GM12872 (cell line): Measurements from ENCODE around the gene ARHGAP31.

Source experiments
- CTCF ChIP-seq: IDR thresholded peaks from 3 replicates; pipeline ENCODE4 v1.5.1; 2011; ENCODE audit warnings: low read depth, mild to moderate bottlenecking, low read length, moderate library complexity; ENCODE audit not compliant: insufficient read depth

Gene ARHGAP31

GRCh38 chr3:119297169-119297568 lies 3.0 kb downstream of the ARHGAP31 start:
- TF ChIP-seq CTCF: no peak

GRCh38 chr3:119298565-119298941 lies 4.4 kb downstream of the ARHGAP31 start:
- TF ChIP-seq CTCF: no peak

- no peak for TF ChIP-seq CTCF
These were observed 6.8 kb downstream of the ARHGAP31 start for GRCh38 chr3:119300991-119301391.

GRCh38 chr3:119301662-119302061 lies 7.5 kb downstream of the ARHGAP31 start:
- TF ChIP-seq CTCF: no peak

- TF ChIP-seq CTCF: no peak
These were observed 8.7 kb downstream of the ARHGAP31 start for GRCh38 chr3:119302697-119303551.

- no peak for TF ChIP-seq CTCF
These were observed 10.1 kb downstream of the ARHGAP31 start for GRCh38 chr3:119304201-119304713.

GRCh38 chr3:119305286-119305685 lies 11.1 kb downstream of the ARHGAP31 start:
- no peak for TF ChIP-seq CTCF
